Progenitor cell of endocrine pancreas (in vitro differentiated cells): ENCODE data around the gene CLCN7. TPM values are rescaled to one million over a fixed set of nuclear protein-coding genes. Genes with fewer than 3 reads are reported as not detected.
A peak's percentile ranks its signal among the peaks of the same experiment; 100 is the strongest.

Source experiments
- DNase-seq: peaks from one replicate; pipeline ENCODE4 v3.0.0; 2021; ENCODE audit warnings: low spot score; ENCODE audit not compliant: unreplicated experiment
- H3K27ac Mint-ChIP-seq: 2 replicates; pipeline ENCODE4 v1.8.0; 2021; ENCODE audit warnings: mild to moderate bottlenecking, moderate library complexity, mixed read lengths
- H3K27me3 Mint-ChIP-seq: 2 replicates; pipeline ENCODE4 v1.8.0; 2021; ENCODE audit warnings: mixed read lengths
- H3K36me3 Mint-ChIP-seq: 2 replicates; pipeline ENCODE4 v1.8.0; 2022; ENCODE audit warnings: mixed read lengths; ENCODE audit not compliant: insufficient read depth
- H3K4me1 Mint-ChIP-seq: 2 replicates; pipeline ENCODE4 v1.8.0; 2021; ENCODE audit warnings: low read depth, mixed read lengths
- H3K4me3 Mint-ChIP-seq: 2 replicates; pipeline ENCODE4 v1.8.0; 2021; ENCODE audit warnings: low read depth, mild to moderate bottlenecking, moderate library complexity, mixed read lengths
- H3K9me3 Mint-ChIP-seq: 2 replicates; pipeline ENCODE4 v1.8.0; 2021; ENCODE audit warnings: low read depth, mixed read lengths
- total RNA-seq: library from RNA; stranded (reverse); gene quantifications from 2 replicates; pipeline ENCODE4 v1.2.1, GENCODE V29; 2021
- TF ChIP-seq, protein P1 (sequence below): fragments of 200-600 bp; sonication (generic); IDR thresholded peaks from one replicate; pipeline ENCODE4 v1.5.0; 2021; ENCODE audit warnings: antibody characterized with exemption, mild to moderate bottlenecking; ENCODE audit not compliant: unreplicated experiment

CLCN7 gene
- total RNA-seq, 1 donor from 2014 or later = 89.4 TPM

DNA sequence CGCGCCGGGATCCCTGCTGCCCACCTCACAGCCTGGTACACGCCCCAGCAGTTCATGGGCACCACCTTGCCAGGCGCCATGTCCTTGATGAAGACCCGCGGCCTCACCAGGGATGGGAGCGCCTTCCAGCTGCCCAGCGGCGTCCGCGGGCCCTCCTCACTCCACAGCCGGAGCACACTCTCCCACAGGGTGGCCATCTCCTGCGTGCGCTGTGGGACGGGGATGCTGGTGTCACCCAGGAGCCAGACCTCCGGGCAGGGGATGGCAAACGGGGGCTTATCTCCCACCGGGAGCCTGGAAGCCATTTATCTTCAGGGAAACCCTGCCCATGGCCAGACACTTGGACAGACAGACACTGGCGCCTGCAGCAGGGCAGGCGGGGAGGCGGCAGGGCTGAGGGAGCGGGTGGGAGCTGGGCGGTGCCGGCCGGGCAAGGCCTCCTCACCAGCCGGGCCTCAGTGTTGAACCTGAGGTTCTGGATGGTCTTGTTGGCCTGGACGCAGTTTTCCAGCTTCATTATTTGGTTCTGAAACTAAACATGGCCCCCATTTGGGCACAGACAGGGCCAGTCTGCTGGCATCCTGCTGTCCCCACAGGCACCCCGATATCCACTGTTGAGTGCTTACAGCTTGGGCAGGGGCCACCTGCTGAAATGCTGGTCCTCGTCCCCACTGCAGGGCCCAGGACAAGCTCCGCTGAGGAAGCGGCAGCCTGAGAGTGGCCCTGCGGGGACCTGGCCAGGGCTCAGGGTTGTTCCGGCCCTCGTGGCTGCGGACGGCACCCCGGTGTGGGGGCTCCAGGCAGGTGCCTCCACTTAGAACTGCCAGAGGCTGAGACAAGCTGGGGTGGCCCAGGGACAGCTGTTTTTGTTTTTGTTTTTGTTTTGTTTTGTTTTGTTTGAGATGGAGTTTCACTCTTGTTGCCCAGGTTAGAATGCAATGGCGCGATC lies 39.9 kb downstream of the CLCN7 start:
- H3K4me1 Mint-ChIP-seq = peaks cover 9% of the 10 kb centered on the region
- H3K27ac Mint-ChIP-seq = no peak overlapping the region
- DNase-seq = no peak
- H3K9me3 Mint-ChIP-seq = no peaks in the 10 kb centered on the region
- H3K36me3 Mint-ChIP-seq = no peaks in the 10 kb centered on the region
- H3K27me3 Mint-ChIP-seq = no peaks in the 10 kb centered on the region
- H3K4me3 Mint-ChIP-seq = no peak overlapping the region
- TF ChIP-seq, protein P1, sequence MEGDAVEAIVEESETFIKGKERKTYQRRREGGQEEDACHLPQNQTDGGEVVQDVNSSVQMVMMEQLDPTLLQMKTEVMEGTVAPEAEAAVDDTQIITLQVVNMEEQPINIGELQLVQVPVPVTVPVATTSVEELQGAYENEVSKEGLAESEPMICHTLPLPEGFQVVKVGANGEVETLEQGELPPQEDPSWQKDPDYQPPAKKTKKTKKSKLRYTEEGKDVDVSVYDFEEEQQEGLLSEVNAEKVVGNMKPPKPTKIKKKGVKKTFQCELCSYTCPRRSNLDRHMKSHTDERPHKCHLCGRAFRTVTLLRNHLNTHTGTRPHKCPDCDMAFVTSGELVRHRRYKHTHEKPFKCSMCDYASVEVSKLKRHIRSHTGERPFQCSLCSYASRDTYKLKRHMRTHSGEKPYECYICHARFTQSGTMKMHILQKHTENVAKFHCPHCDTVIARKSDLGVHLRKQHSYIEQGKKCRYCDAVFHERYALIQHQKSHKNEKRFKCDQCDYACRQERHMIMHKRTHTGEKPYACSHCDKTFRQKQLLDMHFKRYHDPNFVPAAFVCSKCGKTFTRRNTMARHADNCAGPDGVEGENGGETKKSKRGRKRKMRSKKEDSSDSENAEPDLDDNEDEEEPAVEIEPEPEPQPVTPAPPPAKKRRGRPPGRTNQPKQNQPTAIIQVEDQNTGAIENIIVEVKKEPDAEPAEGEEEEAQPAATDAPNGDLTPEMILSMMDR = no peak

DNA sequence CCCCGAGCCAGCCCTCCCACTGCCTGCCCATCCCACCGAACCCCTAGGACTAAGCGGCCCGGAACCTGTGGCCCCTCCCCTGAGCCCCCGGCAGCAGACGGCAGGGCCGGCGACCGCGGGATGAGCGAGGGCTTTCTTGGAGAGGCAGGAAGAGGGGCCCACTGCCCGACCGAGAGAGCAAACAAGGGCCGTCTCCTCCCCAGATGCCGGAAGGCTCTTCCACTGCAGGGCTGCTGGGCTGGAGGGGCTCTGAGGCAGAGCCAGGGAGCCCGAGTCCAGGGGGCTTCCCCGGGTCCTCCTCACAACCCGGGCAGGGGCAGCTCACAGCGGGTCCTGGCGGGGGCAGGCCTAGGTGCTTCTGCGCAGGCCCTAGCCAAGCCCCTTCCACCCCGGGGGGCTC lies 41.1 kb downstream of the CLCN7 start:
- Mint-ChIP-seq H3K4me1 (peaks cover 15% of the 10 kb centered on the region), H3K36me3 (no peaks in the 10 kb centered on the region), H3K4me3 (no peak overlapping the region), H3K27me3 (no peaks in the 10 kb centered on the region), H3K9me3 (no peaks in the 10 kb centered on the region), H3K27ac (no peak overlapping the region)
- TF ChIP-seq, protein P1 = no peak
- DNase-seq = no peak

DNA sequence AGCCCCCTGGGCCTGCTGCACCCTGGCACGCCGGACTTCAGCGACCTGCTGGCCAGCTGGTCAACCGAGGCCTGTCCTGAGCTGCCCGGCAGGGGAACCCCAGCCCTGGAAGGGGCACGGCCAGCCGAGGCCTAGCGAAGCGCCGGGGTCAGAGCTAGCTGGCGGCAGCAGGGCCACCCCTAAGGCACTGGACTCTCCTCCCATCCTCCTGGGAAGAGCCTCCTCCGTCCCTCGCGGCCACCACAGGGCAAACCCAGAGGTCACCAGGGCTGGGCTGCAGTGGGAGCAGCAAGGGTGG lies 41.6 kb downstream of the CLCN7 start:
- H3K4me1 Mint-ChIP-seq = peaks cover 15% of the 10 kb centered on the region
- no peaks in the 10 kb centered on the region for H3K27me3 Mint-ChIP-seq
- H3K27ac Mint-ChIP-seq = no peak overlapping the region
- no peaks in the 10 kb centered on the region for H3K36me3 Mint-ChIP-seq
- H3K9me3 Mint-ChIP-seq = no peaks in the 10 kb centered on the region
- no peak for DNase-seq
- TF ChIP-seq, protein P1 = no peak
- no peak overlapping the region for H3K4me3 Mint-ChIP-seq

DNA sequence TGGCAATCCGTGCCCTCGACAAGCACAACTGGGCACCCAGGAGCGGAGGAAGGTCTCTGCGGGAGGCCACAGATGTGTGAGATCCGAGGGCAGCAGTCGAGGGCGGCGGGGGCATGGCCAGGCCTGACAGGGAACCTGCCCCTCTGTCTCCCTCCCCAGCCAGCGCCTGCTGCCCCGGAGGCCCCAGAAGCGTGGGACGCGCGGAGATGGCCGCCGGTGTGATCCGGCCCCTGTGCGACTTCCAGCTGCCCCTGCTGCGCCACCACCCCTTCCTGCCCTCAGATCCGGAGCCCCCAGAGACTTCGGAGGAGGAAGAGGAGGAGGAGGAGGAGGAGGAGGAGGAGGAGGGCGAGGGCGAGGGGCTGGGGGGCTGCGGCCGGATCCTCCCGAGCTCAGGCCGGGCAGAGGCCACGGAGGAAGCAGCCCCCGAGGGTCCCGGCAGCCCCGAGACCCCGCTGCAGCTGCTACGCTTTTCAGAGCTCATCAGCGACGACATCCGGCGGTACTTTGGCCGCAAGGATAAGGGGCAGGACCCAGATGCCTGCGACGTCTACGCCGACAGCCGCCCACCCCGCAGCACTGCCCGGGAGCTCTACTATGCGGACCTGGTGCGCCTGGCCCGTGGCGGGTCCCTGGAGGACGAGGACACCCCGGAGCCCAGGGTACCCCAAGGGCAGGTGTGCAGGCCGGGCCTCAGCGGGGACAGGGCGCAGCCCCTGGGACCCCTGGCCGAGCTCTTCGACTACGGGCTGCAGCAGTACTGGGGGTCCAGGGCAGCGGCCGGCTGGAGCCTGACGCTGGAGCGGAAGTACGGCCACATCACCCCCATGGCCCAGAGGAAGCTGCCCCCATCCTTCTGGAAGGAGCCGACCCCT lies 42.2 kb downstream of the CLCN7 start:
- no peak overlapping the region for H3K27ac Mint-ChIP-seq
- H3K4me1 Mint-ChIP-seq = peaks cover 15% of the 10 kb centered on the region
- no peaks in the 10 kb centered on the region for H3K36me3 Mint-ChIP-seq
- no peaks in the 10 kb centered on the region for H3K27me3 Mint-ChIP-seq
- no peak for DNase-seq
- H3K4me3 Mint-ChIP-seq = no peak overlapping the region
- no peaks in the 10 kb centered on the region for H3K9me3 Mint-ChIP-seq
- TF ChIP-seq, protein P1 = no peak

DNA sequence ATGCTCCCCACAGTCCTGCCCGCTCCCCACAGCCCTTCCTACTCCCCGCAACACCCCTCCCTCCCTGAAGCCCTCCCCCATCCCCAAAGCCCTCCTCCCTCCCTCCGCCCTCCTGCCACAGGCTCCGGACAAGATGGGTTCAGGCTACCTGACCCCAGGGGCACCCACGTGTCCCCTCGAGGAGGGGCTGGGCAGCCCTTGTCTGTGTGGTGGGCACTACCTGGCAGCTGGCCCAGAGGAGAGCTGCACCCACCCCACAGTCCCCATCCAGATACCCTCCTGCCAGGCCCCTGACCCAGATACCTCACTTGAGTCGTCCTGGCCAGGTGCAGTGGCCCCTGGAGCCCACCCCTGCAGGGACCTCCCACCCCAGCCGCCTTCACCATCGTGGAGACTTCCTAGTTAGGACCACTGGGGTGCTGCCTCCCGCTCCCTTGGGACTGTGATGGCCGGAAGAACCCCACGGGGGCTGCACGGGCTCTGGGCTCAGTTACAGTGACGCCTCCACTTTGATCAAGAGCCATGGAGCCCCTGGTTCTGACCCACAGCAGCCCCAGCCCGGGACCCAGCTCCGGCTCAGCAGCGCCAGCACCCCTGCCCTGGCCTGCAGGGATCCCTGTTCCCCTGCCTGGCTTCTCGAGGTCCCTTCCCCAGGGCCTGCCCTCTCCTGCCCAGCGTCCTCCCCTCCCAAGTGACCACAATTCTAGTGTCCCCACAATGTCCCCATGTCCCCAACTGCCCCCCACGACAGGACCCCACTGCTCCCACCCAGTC lies 43.1 kb downstream of the CLCN7 start:
- no peaks in the 10 kb centered on the region for H3K27me3 Mint-ChIP-seq
- TF ChIP-seq, protein P1 = no peak
- no peaks in the 10 kb centered on the region for H3K9me3 Mint-ChIP-seq
- no peaks in the 10 kb centered on the region for H3K36me3 Mint-ChIP-seq
- peaks cover 19% of the 10 kb centered on the region for H3K4me1 Mint-ChIP-seq
- no peak overlapping the region for H3K27ac Mint-ChIP-seq
- peak overlapping the region; percentile 56 for H3K4me3 Mint-ChIP-seq
- DNase-seq = no peak
